HEK293 (cell line): ENCODE measurements around the gene ZFR.

ENCODE experiments used
- MEIS1 ChIP-seq: sonication (generic); formaldehyde crosslinking; IDR thresholded peaks from 2 replicates; pipeline ENCODE4 v1.8.1; 2022; ENCODE audit warnings: missing genetic modification reagents, mild to moderate bottlenecking, borderline replicate concordance
- RBAK ChIP-seq: fragments of 450-650 bp; formaldehyde crosslinking; IDR thresholded peaks from 2 replicates; pipeline ENCODE4 v1.5.1; 2016; ENCODE audit warnings: missing biosample characterization, missing genetic modification characterization
- SCRT1 ChIP-seq: fragments of 450-650 bp; formaldehyde crosslinking; IDR thresholded peaks from 2 replicates; pipeline ENCODE4 v1.5.1; 2016; ENCODE audit warnings: missing biosample characterization, missing genetic modification characterization, borderline replicate concordance
- SP2 ChIP-seq: fragments of 450-650 bp; formaldehyde crosslinking; IDR thresholded peaks from 2 replicates; pipeline ENCODE4 v1.5.1; 2016; ENCODE audit warnings: missing biosample characterization, missing genetic modification characterization
- SP3 ChIP-seq: fragments of 450-650 bp; formaldehyde crosslinking; IDR thresholded peaks from 2 replicates; pipeline ENCODE4 v1.5.1; 2016; ENCODE audit warnings: missing biosample characterization, missing genetic modification characterization
- WT1 ChIP-seq: fragments of 450-650 bp; formaldehyde crosslinking; IDR thresholded peaks from 2 replicates; pipeline ENCODE4 v1.5.1; 2016; ENCODE audit warnings: missing biosample characterization, missing genetic modification characterization
- ZBTB17 ChIP-seq: fragments of 450-650 bp; formaldehyde crosslinking; IDR thresholded peaks from 2 replicates; pipeline ENCODE4 v1.5.1; 2016; ENCODE audit warnings: missing biosample characterization, missing genetic modification characterization
- ZFP69B ChIP-seq: fragments of 450-650 bp; formaldehyde crosslinking; IDR thresholded peaks from 2 replicates; pipeline ENCODE4 v1.5.1; 2016; ENCODE audit warnings: missing biosample characterization, missing genetic modification characterization
- ZIC2 ChIP-seq: fragments of 450-650 bp; formaldehyde crosslinking; IDR thresholded peaks from 2 replicates; pipeline ENCODE4 v1.5.1; 2016; ENCODE audit warnings: missing biosample characterization, missing genetic modification characterization
- ZNF10 ChIP-seq: fragments of 450-650 bp; formaldehyde crosslinking; IDR thresholded peaks from 2 replicates; pipeline ENCODE4 v1.5.1; 2017; ENCODE audit warnings: missing biosample characterization, missing genetic modification characterization
- ZNF121 ChIP-seq: fragments of 450-650 bp; formaldehyde crosslinking; IDR thresholded peaks from 2 replicates; pipeline ENCODE4 v1.5.1; 2016; ENCODE audit warnings: missing biosample characterization, missing genetic modification characterization
- ZNF138 ChIP-seq: fragments of 450-650 bp; formaldehyde crosslinking; IDR thresholded peaks from 2 replicates; pipeline ENCODE4 v1.5.1; 2016; ENCODE audit warnings: missing biosample characterization, missing genetic modification characterization, borderline replicate concordance
- ZNF157 ChIP-seq: fragments of 450-650 bp; formaldehyde crosslinking; IDR thresholded peaks from 2 replicates; pipeline ENCODE4 v1.5.1; 2016; ENCODE audit warnings: missing biosample characterization, missing genetic modification characterization
- ZNF202 ChIP-seq: fragments of 450-650 bp; formaldehyde crosslinking; IDR thresholded peaks from 2 replicates; pipeline ENCODE4 v1.5.1; 2016; ENCODE audit warnings: missing biosample characterization, missing genetic modification characterization, borderline replicate concordance
- ZNF214 ChIP-seq: fragments of 450-650 bp; formaldehyde crosslinking; IDR thresholded peaks from 2 replicates; pipeline ENCODE4 v1.5.1; 2017; ENCODE audit warnings: missing biosample characterization, mild to moderate bottlenecking, missing genetic modification characterization, borderline replicate concordance
- ZNF324 ChIP-seq: fragments of 450-650 bp; formaldehyde crosslinking; IDR thresholded peaks from 2 replicates; pipeline ENCODE4 v1.5.1; 2016; ENCODE audit warnings: missing biosample characterization, missing genetic modification characterization
- ZNF350 ChIP-seq: fragments of 450-650 bp; formaldehyde crosslinking; IDR thresholded peaks from 2 replicates; pipeline ENCODE4 v1.5.0; 2017; ENCODE audit warnings: missing biosample characterization, mild to moderate bottlenecking, missing genetic modification characterization
- ZNF510 ChIP-seq: fragments of 450-650 bp; formaldehyde crosslinking; IDR thresholded peaks from 2 replicates; pipeline ENCODE4 v1.5.1; 2018; ENCODE audit warnings: mild to moderate bottlenecking, missing genetic modification characterization, missing biosample characterization; ENCODE audit not compliant: insufficient replicate concordance
- ZNF610 ChIP-seq: fragments of 450-650 bp; formaldehyde crosslinking; IDR thresholded peaks from 2 replicates; pipeline ENCODE4 v1.5.1; 2016; ENCODE audit warnings: missing biosample characterization, missing genetic modification characterization, borderline replicate concordance
- ZNF76 ChIP-seq: fragments of 450-650 bp; formaldehyde crosslinking; IDR thresholded peaks from 2 replicates; pipeline ENCODE4; 2016; ENCODE audit warnings: low read depth, missing biosample characterization, missing genetic modification characterization, borderline replicate concordance
- TF ChIP-seq, protein P1 (sequence below): fragments of 450-650 bp; formaldehyde crosslinking; IDR thresholded peaks from 2 replicates; pipeline ENCODE4 v1.5.1; 2016; ENCODE audit warnings: missing biosample characterization, missing genetic modification characterization
- TF ChIP-seq, protein P2 (sequence below): fragments of 450-650 bp; formaldehyde crosslinking; IDR thresholded peaks from 2 replicates; pipeline ENCODE4 v1.5.1; 2016; ENCODE audit warnings: missing biosample characterization, missing genetic modification characterization
- TF ChIP-seq, protein P3 (sequence below): fragments of 450-650 bp; formaldehyde crosslinking; IDR thresholded peaks from 2 replicates; pipeline ENCODE4 v1.5.1; 2016; ENCODE audit warnings: missing biosample characterization, missing genetic modification characterization
- TF ChIP-seq, protein P4 (sequence below): fragments of 450-650 bp; formaldehyde crosslinking; conservative IDR thresholded peaks from 2 replicates; pipeline ENCODE4 v1.5.1; 2016; ENCODE audit warnings: low read depth, missing biosample characterization, missing genetic modification characterization
- TF ChIP-seq, protein P5 (sequence below): fragments of 450-650 bp; formaldehyde crosslinking; IDR thresholded peaks from 2 replicates; pipeline ENCODE4 v1.5.1; 2017; ENCODE audit warnings: missing biosample characterization, missing genetic modification characterization

Gene ZFR

DNA sequence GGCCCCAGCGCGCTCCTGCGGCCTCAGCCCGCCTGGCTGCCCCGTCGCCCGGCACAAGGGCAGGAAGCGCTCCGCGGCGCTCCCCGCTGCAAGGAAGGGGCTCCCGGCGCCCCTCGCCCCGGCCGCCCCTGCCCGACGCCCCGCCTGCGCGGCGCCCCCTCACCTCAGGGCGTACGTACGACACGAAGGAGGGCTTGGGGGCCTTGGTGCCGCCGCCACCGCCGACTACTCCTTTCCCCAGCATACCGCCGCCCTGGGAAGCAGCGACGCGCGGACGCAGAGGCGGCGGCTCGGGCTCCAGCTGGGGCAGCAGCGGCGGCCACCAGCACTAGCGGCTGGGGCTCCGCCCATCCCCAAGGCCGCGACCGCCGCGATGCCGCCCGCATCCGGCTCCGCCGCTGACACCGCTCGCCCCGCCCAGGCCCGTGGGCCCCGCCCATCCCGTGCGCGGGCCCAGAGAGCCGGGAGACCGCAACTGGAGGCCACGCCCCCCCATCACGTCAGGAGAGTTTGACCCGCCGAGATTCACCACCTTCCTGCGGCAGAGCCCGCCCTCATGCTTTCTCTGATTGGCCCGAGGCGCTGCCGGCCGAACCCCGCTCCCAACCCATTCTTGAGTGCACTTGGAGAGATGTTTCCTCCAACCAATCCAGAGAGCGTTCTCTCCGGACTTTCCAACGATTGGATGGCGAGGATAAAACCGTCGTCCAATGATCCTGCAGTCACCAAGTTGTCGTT is 131.8 kb downstream of the ZFR start, which contains the start of gene MTMR12 (continued):
- no peak for TF ChIP-seq ZNF121 (tag by site-specific recombination)
- TF ChIP-seq, protein P1, sequence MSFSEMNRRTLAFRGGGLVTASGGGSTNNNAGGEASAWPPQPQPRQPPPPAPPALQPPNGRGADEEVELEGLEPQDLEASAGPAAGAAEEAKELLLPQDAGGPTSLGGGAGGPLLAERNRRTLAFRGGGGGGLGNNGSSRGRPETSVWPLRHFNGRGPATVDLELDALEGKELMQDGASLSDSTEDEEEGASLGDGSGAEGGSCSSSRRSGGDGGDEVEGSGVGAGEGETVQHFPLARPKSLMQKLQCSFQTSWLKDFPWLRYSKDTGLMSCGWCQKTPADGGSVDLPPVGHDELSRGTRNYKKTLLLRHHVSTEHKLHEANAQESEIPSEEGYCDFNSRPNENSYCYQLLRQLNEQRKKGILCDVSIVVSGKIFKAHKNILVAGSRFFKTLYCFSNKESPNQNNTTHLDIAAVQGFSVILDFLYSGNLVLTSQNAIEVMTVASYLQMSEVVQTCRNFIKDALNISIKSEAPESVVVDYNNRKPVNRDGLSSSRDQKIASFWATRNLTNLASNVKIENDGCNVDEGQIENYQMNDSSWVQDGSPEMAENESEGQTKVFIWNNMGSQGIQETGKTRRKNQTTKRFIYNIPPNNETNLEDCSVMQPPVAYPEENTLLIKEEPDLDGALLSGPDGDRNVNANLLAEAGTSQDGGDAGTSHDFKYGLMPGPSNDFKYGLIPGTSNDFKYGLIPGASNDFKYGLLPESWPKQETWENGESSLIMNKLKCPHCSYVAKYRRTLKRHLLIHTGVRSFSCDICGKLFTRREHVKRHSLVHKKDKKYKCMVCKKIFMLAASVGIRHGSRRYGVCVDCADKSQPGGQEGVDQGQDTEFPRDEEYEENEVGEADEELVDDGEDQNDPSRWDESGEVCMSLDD (tag by site-specific recombination): no peak
- TF ChIP-seq MEIS1: no peak
- no peak for TF ChIP-seq ZNF214
- peak; percentile 98 for TF ChIP-seq SP2 (tag by site-specific recombination)
- TF ChIP-seq, protein P2, sequence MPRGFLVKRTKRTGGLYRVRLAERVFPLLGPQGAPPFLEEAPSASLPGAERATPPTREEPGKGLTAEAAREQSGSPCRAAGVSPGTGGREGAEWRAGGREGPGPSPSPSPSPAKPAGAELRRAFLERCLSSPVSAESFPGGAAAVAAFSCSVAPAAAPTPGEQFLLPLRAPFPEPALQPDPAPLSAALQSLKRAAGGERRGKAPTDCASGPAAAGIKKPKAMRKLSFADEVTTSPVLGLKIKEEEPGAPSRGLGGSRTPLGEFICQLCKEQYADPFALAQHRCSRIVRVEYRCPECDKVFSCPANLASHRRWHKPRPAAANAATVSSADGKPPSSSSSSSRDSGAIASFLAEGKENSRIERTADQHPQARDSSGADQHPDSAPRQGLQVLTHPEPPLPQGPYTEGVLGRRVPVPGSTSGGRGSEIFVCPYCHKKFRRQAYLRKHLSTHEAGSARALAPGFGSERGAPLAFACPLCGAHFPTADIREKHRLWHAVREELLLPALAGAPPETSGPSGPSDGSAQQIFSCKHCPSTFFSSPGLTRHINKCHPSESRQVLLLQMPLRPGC: no peak
- TF ChIP-seq SP3 (tag by site-specific recombination): peak; percentile 82
- TF ChIP-seq ZNF324 (tag by site-specific recombination): no peak
- TF ChIP-seq WT1 (tag by site-specific recombination): no peak
- no peak for TF ChIP-seq ZIC2
- no peak for TF ChIP-seq SCRT1
- TF ChIP-seq ZBTB17 (tag by site-specific recombination): no peak
- no peak for TF ChIP-seq ZNF350 (tag by site-specific recombination)
- TF ChIP-seq, protein P3, sequence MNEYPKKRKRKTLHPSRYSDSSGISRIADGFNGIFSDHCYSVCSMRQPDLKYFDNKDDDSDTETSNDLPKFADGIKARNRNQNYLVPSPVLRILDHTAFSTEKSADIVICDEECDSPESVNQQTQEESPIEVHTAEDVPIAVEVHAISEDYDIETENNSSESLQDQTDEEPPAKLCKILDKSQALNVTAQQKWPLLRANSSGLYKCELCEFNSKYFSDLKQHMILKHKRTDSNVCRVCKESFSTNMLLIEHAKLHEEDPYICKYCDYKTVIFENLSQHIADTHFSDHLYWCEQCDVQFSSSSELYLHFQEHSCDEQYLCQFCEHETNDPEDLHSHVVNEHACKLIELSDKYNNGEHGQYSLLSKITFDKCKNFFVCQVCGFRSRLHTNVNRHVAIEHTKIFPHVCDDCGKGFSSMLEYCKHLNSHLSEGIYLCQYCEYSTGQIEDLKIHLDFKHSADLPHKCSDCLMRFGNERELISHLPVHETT: no peak
- TF ChIP-seq ZNF510 (tag by site-specific recombination): no peak
- TF ChIP-seq ZNF138 (tag by site-specific recombination): no peak
- TF ChIP-seq, protein P4, sequence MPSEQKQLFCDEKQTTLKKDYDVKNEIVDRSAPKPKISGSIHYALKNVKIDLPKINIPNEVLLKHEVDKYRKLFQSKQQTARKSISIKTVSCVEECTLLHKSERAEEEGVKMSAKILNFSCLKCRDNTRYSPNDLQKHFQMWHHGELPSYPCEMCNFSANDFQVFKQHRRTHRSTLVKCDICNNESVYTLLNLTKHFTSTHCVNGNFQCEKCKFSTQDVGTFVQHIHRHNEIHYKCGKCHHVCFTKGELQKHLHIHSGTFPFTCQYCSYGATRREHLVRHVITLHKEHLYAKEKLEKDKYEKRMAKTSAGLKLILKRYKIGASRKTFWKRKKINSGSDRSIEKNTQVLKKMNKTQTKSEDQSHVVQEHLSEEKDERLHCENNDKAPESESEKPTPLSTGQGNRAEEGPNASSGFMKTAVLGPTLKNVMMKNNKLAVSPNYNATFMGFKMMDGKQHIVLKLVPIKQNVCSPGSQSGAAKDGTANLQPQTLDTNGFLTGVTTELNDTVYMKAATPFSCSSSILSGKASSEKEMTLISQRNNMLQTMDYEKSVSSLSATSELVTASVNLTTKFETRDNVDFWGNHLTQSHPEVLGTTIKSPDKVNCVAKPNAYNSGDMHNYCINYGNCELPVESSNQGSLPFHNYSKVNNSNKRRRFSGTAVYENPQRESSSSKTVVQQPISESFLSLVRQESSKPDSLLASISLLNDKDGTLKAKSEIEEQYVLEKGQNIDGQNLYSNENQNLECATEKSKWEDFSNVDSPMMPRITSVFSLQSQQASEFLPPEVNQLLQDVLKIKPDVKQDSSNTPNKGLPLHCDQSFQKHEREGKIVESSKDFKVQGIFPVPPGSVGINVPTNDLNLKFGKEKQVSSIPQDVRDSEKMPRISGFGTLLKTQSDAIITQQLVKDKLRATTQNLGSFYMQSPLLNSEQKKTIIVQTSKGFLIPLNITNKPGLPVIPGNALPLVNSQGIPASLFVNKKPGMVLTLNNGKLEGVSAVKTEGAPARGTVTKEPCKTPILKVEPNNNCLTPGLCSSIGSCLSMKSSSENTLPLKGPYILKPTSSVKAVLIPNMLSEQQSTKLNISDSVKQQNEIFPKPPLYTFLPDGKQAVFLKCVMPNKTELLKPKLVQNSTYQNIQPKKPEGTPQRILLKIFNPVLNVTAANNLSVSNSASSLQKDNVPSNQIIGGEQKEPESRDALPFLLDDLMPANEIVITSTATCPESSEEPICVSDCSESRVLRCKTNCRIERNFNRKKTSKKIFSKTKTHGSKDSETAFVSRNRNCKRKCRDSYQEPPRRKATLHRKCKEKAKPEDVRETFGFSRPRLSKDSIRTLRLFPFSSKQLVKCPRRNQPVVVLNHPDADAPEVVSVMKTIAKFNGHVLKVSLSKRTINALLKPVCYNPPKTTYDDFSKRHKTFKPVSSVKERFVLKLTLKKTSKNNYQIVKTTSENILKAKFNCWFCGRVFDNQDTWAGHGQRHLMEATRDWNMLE (tag by site-specific recombination): no peak
- TF ChIP-seq ZNF202 (tag by site-specific recombination): no peak
- TF ChIP-seq RBAK: no peak
- no peak for TF ChIP-seq ZNF10 (tag by site-specific recombination)
- TF ChIP-seq, protein P5, sequence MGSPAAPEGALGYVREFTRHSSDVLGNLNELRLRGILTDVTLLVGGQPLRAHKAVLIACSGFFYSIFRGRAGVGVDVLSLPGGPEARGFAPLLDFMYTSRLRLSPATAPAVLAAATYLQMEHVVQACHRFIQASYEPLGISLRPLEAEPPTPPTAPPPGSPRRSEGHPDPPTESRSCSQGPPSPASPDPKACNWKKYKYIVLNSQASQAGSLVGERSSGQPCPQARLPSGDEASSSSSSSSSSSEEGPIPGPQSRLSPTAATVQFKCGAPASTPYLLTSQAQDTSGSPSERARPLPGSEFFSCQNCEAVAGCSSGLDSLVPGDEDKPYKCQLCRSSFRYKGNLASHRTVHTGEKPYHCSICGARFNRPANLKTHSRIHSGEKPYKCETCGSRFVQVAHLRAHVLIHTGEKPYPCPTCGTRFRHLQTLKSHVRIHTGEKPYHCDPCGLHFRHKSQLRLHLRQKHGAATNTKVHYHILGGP (tag by site-specific recombination): no peak
- TF ChIP-seq ZFP69B (tag by site-specific recombination): no peak
- TF ChIP-seq ZNF76 (tag by site-specific recombination): no peak
- no peak for TF ChIP-seq ZNF157 (tag by site-specific recombination)
- no peak for TF ChIP-seq ZNF610
